Ectodermal cell (in vitro differentiated cells): ENCODE measurements around the gene SHTN1.

ENCODE experiments used
- H3K27ac ChIP-seq: 2 replicates; pipeline ENCODE4 v1.7.0; 2013; ENCODE audit warnings: mild to moderate bottlenecking, low read depth, low read length; ENCODE audit not compliant: insufficient read depth, poor library complexity, severe bottlenecking
- H3K27me3 ChIP-seq: 2 replicates; pipeline ENCODE4 v1.7.0; 2013; ENCODE audit warnings: mild to moderate bottlenecking, low read length; ENCODE audit not compliant: insufficient read depth, control insufficient read depth, poor library complexity, severe bottlenecking
- H3K36me3 ChIP-seq: one replicate; pipeline ENCODE4 v1.7.0; 2013; ENCODE audit warnings: low read length; ENCODE audit not compliant: control insufficient read depth, insufficient read depth
- H3K4me1 ChIP-seq: one replicate; pipeline ENCODE4 v1.7.0; 2013; ENCODE audit warnings: low read length; ENCODE audit not compliant: control insufficient read depth, insufficient read depth
- H3K4me3 ChIP-seq: 2 replicates; pipeline ENCODE4 v1.7.0; 2013; ENCODE audit warnings: low read depth, low read length, control low read depth; ENCODE audit not compliant: insufficient read depth
- H3K9me3 ChIP-seq: 2 replicates; pipeline ENCODE4 v1.7.0; 2013; ENCODE audit warnings: mild to moderate bottlenecking, low read length, moderate library complexity; ENCODE audit not compliant: control insufficient read depth
- WGBS, 2 experiments: methylation state at CpG; one replicate each; pipeline ENCODE4 v1.1.7; 2013; ENCODE audit warnings: missing lambda C conversion rate in 2 of 2; 5-methylcytosine and 5-hydroxymethylcytosine counted together

SHTN1 gene

GRCh38 chr10:116840389-116841075 is 164.5 kb downstream of the SHTN1 start:
- H3K36me3 ChIP-seq = no peaks in the 10 kb centered on the region
- peaks cover 1% of the 10 kb centered on the region for H3K27me3 ChIP-seq
- H3K4me3 ChIP-seq = no peak overlapping the region
- no peaks in the 10 kb centered on the region for H3K9me3 ChIP-seq
- H3K27ac ChIP-seq = no peak overlapping the region
- 72 to 73% methylated on average over 6 of the region's 6 CpGs for WGBS, 2 experiments
- peaks cover 33% of the 10 kb centered on the region for H3K4me1 ChIP-seq

- Histone ChIP-seq H3K27ac (no peak overlapping the region), H3K4me3 (no peak overlapping the region), H3K4me1 (peaks cover 48% of the 10 kb centered on the region), H3K36me3 (no peaks in the 10 kb centered on the region), H3K27me3 (peaks cover 6% of the 10 kb centered on the region), H3K9me3 (no peaks in the 10 kb centered on the region)
- 44 to 60% methylated on average over 5 of the region's 5 CpGs for whole genome bisulfite sequencing, 2 experiments
Observed at GRCh38 chr10:116838143-116838725, 166.8 kb downstream of the SHTN1 start.

- H3K27ac ChIP-seq = no peak overlapping the region
- H3K27me3 ChIP-seq = peaks cover 6% of the 10 kb centered on the region
- no peaks in the 10 kb centered on the region for H3K9me3 ChIP-seq
- WGBS, 2 experiments = 66 to 68% methylated on average over 5 to 8 of the region's 8 CpGs
- H3K4me3 ChIP-seq = no peak overlapping the region
- no peaks in the 10 kb centered on the region for H3K36me3 ChIP-seq
- peaks cover 48% of the 10 kb centered on the region for H3K4me1 ChIP-seq
Observed at GRCh38 chr10:116836902-116837523, 168.0 kb downstream of the SHTN1 start.

- H3K27ac ChIP-seq = peak overlapping the region; percentile 58
- no peaks in the 10 kb centered on the region for H3K36me3 ChIP-seq
- WGBS, 2 experiments = 0 to 2% methylated on average over 4 of the region's 4 CpGs
- no peak overlapping the region for H3K4me3 ChIP-seq
- H3K9me3 ChIP-seq = no peaks in the 10 kb centered on the region
- H3K4me1 ChIP-seq = peaks cover 48% of the 10 kb centered on the region
- peaks cover 6% of the 10 kb centered on the region for H3K27me3 ChIP-seq
Observed at GRCh38 chr10:116836083-116836482, 168.9 kb downstream of the SHTN1 start.

- no peak overlapping the region for H3K4me3 ChIP-seq
- peaks cover 46% of the 10 kb centered on the region for H3K4me1 ChIP-seq
- no peak overlapping the region for H3K27ac ChIP-seq
- H3K36me3 ChIP-seq = no peaks in the 10 kb centered on the region
- no peaks in the 10 kb centered on the region for H3K9me3 ChIP-seq
- peaks cover 6% of the 10 kb centered on the region for H3K27me3 ChIP-seq
- 29 to 31% methylated on average over 7 of the region's 7 CpGs for WGBS, 2 experiments
Observed at GRCh38 chr10:116835658-116836057, 169.3 kb downstream of the SHTN1 start.

GRCh38 chr10:116833986-116834985 is 170.7 kb downstream of the SHTN1 start:
- Histone ChIP-seq H3K9me3 (no peaks in the 10 kb centered on the region), H3K4me1 (peaks cover 38% of the 10 kb centered on the region), H3K36me3 (no peaks in the 10 kb centered on the region), H3K27ac (no peak overlapping the region), H3K27me3 (peaks cover 6% of the 10 kb centered on the region), H3K4me3 (no peak overlapping the region)
- WGBS, 2 experiments = 53 to 56% methylated on average over 17 of the region's 17 CpGs

- WGBS, 2 experiments = 89 to 90% methylated on average over 10 of the region's 10 CpGs
- H3K4me1 ChIP-seq = peaks cover 32% of the 10 kb centered on the region
- no peak overlapping the region for H3K4me3 ChIP-seq
- H3K36me3 ChIP-seq = no peaks in the 10 kb centered on the region
- peaks cover 6% of the 10 kb centered on the region for H3K27me3 ChIP-seq
- H3K27ac ChIP-seq = no peak overlapping the region
- no peaks in the 10 kb centered on the region for H3K9me3 ChIP-seq
Observed at GRCh38 chr10:116831790-116832189, 173.2 kb downstream of the SHTN1 start.
